GM23338 (cell line): ENCODE data around the gene BTNL8.

Experiments used
- CREB1 ChIP-seq: fragments of 250-450 bp; sonication (Bioruptor Pico); IDR thresholded peaks from 2 replicates; pipeline ENCODE4 v1.5.0; 2020; ENCODE audit warnings: low read depth, mild to moderate bottlenecking, moderate library complexity
- ETS1 ChIP-seq: IDR thresholded peaks from 2 replicates; pipeline ENCODE4 v1.6.1; 2016; ENCODE audit warnings: antibody characterized with exemption
- EZH2 ChIP-seq: fragments of 200-600 bp; sonication (generic); IDR thresholded peaks from one replicate; pipeline ENCODE4 v1.8.0; 2017; ENCODE audit warnings: antibody characterized with exemption, mild to moderate bottlenecking, low read depth; ENCODE audit not compliant: unreplicated experiment
- EZH2phosphoT487 ChIP-seq: fragments of 200-600 bp; sonication (generic); IDR thresholded peaks from one replicate; pipeline ENCODE4 v1.8.1; 2018; ENCODE audit warnings: antibody characterized with exemption; ENCODE audit not compliant: unreplicated experiment
- JUNB ChIP-seq: IDR thresholded peaks from one replicate; pipeline ENCODE4 v1.6.1; 2016; ENCODE audit warnings: antibody characterized with exemption; ENCODE audit not compliant: unreplicated experiment
- NANOG ChIP-seq: IDR thresholded peaks from 2 replicates; pipeline ENCODE4 v1.6.1; 2016; ENCODE audit warnings: antibody characterized with exemption, borderline replicate concordance
- POLR2AphosphoS5 ChIP-seq: IDR thresholded peaks from 2 replicates; pipeline ENCODE4 v1.6.1; 2016; ENCODE audit warnings: antibody characterized with exemption, low read depth
- STAT1 ChIP-seq: IDR thresholded peaks from one replicate; pipeline ENCODE4 v1.6.1; 2016; ENCODE audit warnings: antibody characterized with exemption; ENCODE audit not compliant: unreplicated experiment
- ZNF114 ChIP-seq: fragments of 250-450 bp; sonication (Bioruptor Pico); IDR thresholded peaks from 2 replicates; pipeline ENCODE4 v1.5.0; 2020; ENCODE audit warnings: mild to moderate bottlenecking, moderate library complexity
- ZNF331 ChIP-seq: fragments of 250-450 bp; sonication (Bioruptor Pico); IDR thresholded peaks from 2 replicates; pipeline ENCODE4 v1.5.0; 2020; ENCODE audit warnings: low read depth, mild to moderate bottlenecking, moderate library complexity
- TF ChIP-seq, protein P1 (sequence below), 2 experiments: fragments of 200-600 bp in 1 of 2; sonication (generic) in 1 of 2; conservative IDR thresholded peaks; 2 replicates each; pipeline versions ENCODE4 v1.5.1 to v1.6.1; 2016 to 2017; ENCODE audit warnings: antibody characterized with exemption in 2 of 2, low read depth in 2 of 2, mild to moderate bottlenecking in 2 of 2, moderate library complexity in 1 of 2
- TF ChIP-seq, protein P2 (sequence below): IDR thresholded peaks from one replicate; pipeline ENCODE4 v1.6.1; 2018; ENCODE audit warnings: antibody characterized with exemption; ENCODE audit not compliant: unreplicated experiment
- TF ChIP-seq, protein P3 (sequence below): fragments of 250-450 bp; sonication (Bioruptor Pico); IDR thresholded peaks from 2 replicates; pipeline ENCODE4 v1.5.0; 2020; ENCODE audit warnings: mild to moderate bottlenecking, moderate library complexity

GRCh38 chr5:180900178-180900577, 1.2 kb downstream of the BTNL8 start:
- no peak for TF ChIP-seq EZH2phosphoT487
- TF ChIP-seq POLR2AphosphoS5: no peak
- no peak for TF ChIP-seq EZH2
- TF ChIP-seq, protein P1, sequence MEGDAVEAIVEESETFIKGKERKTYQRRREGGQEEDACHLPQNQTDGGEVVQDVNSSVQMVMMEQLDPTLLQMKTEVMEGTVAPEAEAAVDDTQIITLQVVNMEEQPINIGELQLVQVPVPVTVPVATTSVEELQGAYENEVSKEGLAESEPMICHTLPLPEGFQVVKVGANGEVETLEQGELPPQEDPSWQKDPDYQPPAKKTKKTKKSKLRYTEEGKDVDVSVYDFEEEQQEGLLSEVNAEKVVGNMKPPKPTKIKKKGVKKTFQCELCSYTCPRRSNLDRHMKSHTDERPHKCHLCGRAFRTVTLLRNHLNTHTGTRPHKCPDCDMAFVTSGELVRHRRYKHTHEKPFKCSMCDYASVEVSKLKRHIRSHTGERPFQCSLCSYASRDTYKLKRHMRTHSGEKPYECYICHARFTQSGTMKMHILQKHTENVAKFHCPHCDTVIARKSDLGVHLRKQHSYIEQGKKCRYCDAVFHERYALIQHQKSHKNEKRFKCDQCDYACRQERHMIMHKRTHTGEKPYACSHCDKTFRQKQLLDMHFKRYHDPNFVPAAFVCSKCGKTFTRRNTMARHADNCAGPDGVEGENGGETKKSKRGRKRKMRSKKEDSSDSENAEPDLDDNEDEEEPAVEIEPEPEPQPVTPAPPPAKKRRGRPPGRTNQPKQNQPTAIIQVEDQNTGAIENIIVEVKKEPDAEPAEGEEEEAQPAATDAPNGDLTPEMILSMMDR (conservative IDR thresholded peaks at IDR 0.05; ENCODE audit: low read depth in 2 of 2): no peak
- TF ChIP-seq, protein P2, sequence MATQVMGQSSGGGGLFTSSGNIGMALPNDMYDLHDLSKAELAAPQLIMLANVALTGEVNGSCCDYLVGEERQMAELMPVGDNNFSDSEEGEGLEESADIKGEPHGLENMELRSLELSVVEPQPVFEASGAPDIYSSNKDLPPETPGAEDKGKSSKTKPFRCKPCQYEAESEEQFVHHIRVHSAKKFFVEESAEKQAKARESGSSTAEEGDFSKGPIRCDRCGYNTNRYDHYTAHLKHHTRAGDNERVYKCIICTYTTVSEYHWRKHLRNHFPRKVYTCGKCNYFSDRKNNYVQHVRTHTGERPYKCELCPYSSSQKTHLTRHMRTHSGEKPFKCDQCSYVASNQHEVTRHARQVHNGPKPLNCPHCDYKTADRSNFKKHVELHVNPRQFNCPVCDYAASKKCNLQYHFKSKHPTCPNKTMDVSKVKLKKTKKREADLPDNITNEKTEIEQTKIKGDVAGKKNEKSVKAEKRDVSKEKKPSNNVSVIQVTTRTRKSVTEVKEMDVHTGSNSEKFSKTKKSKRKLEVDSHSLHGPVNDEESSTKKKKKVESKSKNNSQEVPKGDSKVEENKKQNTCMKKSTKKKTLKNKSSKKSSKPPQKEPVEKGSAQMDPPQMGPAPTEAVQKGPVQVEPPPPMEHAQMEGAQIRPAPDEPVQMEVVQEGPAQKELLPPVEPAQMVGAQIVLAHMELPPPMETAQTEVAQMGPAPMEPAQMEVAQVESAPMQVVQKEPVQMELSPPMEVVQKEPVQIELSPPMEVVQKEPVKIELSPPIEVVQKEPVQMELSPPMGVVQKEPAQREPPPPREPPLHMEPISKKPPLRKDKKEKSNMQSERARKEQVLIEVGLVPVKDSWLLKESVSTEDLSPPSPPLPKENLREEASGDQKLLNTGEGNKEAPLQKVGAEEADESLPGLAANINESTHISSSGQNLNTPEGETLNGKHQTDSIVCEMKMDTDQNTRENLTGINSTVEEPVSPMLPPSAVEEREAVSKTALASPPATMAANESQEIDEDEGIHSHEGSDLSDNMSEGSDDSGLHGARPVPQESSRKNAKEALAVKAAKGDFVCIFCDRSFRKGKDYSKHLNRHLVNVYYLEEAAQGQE: no peak
- no peak for TF ChIP-seq CREB1
- no peak for TF ChIP-seq NANOG
- TF ChIP-seq, protein P3, sequence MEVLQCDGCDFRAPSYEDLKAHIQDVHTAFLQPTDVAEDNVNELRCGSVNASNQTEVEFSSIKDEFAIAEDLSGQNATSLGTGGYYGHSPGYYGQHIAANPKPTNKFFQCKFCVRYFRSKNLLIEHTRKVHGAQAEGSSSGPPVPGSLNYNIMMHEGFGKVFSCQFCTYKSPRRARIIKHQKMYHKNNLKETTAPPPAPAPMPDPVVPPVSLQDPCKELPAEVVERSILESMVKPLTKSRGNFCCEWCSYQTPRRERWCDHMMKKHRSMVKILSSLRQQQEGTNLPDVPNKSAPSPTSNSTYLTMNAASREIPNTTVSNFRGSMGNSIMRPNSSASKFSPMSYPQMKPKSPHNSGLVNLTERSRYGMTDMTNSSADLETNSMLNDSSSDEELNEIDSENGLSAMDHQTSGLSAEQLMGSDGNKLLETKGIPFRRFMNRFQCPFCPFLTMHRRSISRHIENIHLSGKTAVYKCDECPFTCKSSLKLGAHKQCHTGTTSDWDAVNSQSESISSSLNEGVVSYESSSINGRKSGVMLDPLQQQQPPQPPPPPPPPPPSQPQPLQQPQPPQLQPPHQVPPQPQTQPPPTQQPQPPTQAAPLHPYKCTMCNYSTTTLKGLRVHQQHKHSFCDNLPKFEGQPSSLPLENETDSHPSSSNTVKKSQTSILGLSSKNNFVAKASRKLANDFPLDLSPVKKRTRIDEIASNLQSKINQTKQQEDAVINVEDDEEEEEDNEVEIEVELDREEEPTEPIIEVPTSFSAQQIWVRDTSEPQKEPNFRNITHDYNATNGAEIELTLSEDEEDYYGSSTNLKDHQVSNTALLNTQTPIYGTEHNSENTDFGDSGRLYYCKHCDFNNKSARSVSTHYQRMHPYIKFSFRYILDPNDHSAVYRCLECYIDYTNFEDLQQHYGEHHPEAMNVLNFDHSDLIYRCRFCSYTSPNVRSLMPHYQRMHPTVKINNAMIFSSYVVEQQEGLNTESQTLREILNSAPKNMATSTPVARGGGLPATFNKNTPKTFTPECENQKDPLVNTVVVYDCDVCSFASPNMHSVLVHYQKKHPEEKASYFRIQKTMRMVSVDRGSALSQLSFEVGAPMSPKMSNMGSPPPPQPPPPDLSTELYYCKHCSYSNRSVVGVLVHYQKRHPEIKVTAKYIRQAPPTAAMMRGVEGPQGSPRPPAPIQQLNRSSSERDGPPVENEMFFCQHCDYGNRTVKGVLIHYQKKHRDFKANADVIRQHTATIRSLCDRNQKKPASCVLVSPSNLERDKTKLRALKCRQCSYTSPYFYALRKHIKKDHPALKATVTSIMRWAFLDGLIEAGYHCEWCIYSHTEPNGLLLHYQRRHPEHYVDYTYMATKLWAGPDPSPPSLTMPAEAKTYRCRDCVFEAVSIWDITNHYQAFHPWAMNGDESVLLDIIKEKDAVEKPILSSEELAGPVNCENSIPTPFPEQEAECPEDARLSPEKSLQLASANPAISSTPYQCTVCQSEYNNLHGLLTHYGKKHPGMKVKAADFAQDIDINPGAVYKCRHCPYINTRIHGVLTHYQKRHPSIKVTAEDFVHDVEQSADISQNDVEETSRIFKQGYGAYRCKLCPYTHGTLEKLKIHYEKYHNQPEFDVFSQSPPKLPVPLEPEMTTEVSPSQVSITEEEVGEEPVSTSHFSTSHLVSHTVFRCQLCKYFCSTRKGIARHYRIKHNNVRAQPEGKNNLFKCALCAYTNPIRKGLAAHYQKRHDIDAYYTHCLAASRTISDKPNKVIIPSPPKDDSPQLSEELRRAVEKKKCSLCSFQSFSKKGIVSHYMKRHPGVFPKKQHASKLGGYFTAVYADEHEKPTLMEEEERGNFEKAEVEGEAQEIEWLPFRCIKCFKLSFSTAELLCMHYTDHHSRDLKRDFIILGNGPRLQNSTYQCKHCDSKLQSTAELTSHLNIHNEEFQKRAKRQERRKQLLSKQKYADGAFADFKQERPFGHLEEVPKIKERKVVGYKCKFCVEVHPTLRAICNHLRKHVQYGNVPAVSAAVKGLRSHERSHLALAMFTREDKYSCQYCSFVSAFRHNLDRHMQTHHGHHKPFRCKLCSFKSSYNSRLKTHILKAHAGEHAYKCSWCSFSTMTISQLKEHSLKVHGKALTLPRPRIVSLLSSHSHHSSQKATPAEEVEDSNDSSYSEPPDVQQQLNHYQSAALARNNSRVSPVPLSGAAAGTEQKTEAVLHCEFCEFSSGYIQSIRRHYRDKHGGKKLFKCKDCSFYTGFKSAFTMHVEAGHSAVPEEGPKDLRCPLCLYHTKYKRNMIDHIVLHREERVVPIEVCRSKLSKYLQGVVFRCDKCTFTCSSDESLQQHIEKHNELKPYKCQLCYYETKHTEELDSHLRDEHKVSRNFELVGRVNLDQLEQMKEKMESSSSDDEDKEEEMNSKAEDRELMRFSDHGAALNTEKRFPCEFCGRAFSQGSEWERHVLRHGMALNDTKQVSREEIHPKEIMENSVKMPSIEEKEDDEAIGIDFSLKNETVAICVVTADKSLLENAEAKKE (CRISPR knock-in tag): no peak
- no peak for TF ChIP-seq JUNB
- TF ChIP-seq ZNF331 (CRISPR knock-in tag): no peak
- TF ChIP-seq ETS1: no peak
- TF ChIP-seq ZNF114: no peak
- TF ChIP-seq STAT1: no peak
